ENCODE measurements around the gene MARK3. TPM values are rescaled to one million over a fixed set of nuclear protein-coding genes. Genes with fewer than 3 reads are reported as not detected.

MARK3 gene
- total RNA-seq, 2 experiments from 2014 or later: 68.4 to 69.2 TPM

DNA sequence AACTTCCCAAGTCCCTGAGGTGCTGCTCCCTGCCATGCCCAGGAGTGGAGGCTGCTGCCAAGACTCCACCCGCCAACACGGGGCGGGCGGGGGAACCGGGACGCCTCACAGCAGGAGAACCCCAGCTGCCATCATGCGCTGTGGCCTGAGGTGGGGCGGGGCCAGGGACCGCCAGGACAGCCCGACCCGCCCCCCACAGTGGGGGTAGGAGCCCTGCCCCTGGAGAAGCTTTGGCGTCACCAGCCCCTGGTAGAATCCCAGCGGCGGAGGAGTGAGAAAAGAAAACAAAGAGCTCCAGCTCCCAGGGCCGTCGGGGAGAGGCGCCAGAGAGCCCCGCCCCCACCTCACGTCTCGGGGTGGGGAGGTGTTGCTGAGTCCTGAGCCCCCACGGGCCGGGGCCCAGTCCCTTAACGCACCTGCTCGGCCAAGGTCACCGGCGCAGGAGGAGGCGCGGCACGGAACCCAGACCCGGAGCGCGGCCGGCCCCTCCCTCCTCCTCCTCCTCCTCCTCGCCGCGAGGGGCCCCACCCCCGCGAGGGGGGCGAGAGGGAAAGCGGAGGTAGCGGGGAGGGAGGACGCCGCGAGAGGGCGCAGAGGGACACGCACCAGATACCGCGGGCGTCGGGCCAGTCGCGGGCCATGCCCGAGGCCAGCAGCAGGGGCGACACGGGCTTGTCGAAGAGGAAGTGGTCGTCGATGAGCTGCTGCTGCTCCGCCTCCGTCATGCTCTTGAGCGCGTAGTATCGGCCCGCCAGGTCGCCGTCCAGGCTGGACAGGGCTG is 135.6 kb downstream of the MARK3 start:
- POLR2A ChIA-PET: interaction anchor here (0.6 to 1.9 kb wide), 5 partner anchors 9 to 160 kb away, joined by 3 to 9 read pairs (median 4); no protein-coding TSS in a partner anchor

DNA sequence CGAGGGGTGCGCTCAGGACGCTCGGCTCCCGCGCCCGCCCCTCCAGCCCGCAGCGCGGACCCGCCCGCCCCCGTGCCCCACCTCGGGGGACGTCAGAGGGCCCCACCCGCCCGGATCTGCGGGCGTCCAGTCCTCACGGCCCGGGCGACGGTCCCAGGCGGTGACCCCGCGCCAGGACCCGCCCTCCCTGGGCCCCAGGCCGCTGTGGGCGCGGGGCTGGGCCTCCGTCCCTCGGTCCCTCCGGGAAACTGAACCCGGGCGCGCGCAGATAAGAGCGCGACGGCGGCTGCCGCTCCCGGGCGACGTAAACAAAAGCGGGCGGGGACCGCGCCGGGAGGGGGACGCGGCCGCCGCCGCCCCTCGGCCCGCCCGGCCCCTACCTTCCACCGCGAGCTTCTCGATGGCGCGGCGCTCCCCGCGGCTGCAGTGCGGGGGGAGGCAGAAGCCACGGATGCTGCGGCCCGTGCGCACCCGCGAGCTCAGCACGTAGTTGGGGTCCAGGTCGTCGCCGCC is 136.3 kb downstream of the MARK3 start:
- no peaks in the 10 kb centered on the region for H3K9me3 Mint-ChIP-seq
- H3K36me3 Mint-ChIP-seq (ENCODE audit: low read depth): no peaks in the 10 kb centered on the region
- H3K27ac Mint-ChIP-seq: no peak overlapping the region
- POLR2A ChIA-PET: interaction anchor here (0.6 to 1.9 kb wide), 5 partner anchors 9 to 160 kb away, joined by 3 to 9 read pairs (median 4); no protein-coding TSS in a partner anchor
- H3K4me1 Mint-ChIP-seq (ENCODE audit: low read depth): peaks cover 10% of the 10 kb centered on the region
- CTCF ChIA-PET: interaction anchor here (1.0 to 2.7 kb wide), 4 partner anchors 9 to 32 kb away, joined by 4 to 12 read pairs (median 5); no protein-coding TSS in a partner anchor
- H3K27me3 Mint-ChIP-seq: peaks cover 12% of the 10 kb centered on the region
- ATAC-seq: peak; percentile 1
- intact Hi-C loops (cut with micrococcal nuclease): no loop called here
- peak overlapping the region; percentile 50 for H3K4me3 Mint-ChIP-seq
- DNase-seq: no peak
- TF ChIP-seq, protein P1, sequence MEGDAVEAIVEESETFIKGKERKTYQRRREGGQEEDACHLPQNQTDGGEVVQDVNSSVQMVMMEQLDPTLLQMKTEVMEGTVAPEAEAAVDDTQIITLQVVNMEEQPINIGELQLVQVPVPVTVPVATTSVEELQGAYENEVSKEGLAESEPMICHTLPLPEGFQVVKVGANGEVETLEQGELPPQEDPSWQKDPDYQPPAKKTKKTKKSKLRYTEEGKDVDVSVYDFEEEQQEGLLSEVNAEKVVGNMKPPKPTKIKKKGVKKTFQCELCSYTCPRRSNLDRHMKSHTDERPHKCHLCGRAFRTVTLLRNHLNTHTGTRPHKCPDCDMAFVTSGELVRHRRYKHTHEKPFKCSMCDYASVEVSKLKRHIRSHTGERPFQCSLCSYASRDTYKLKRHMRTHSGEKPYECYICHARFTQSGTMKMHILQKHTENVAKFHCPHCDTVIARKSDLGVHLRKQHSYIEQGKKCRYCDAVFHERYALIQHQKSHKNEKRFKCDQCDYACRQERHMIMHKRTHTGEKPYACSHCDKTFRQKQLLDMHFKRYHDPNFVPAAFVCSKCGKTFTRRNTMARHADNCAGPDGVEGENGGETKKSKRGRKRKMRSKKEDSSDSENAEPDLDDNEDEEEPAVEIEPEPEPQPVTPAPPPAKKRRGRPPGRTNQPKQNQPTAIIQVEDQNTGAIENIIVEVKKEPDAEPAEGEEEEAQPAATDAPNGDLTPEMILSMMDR (IDR thresholded peaks at IDR 0.05): no peak

More for the DNA sequence above, 135.6 kb downstream of the MARK3 start:
- no peak overlapping the region for H3K27ac Mint-ChIP-seq
- H3K27me3 Mint-ChIP-seq: peaks cover 12% of the 10 kb centered on the region
- H3K9me3 Mint-ChIP-seq: no peaks in the 10 kb centered on the region
- H3K4me1 Mint-ChIP-seq (ENCODE audit: low read depth): peaks cover 10% of the 10 kb centered on the region
- CTCF ChIA-PET: interaction anchor here (0.8 to 2.7 kb wide), 5 partner anchors 10 to 32 kb away, joined by 4 to 12 read pairs (median 4); no protein-coding TSS in a partner anchor
- intact Hi-C loops (cut with micrococcal nuclease): no loop called here
- peak overlapping the region; percentile 50 for H3K4me3 Mint-ChIP-seq
- H3K36me3 Mint-ChIP-seq (ENCODE audit: low read depth): no peaks in the 10 kb centered on the region
- peak; percentile 72 for ATAC-seq
- peak; percentile 76 for DNase-seq
- TF ChIP-seq, protein P1 (IDR thresholded peaks at IDR 0.05): peak; percentile 59

- Mint-ChIP-seq H3K27ac (no peak overlapping the region), H3K36me3 (ENCODE audit: low read depth) (no peaks in the 10 kb centered on the region), H3K27me3 (peaks cover 12% of the 10 kb centered on the region), H3K9me3 (no peaks in the 10 kb centered on the region), H3K4me1 (ENCODE audit: low read depth) (peaks cover 11% of the 10 kb centered on the region), H3K4me3 (peak overlapping the region; percentile 37)
- DNase-seq (no peak), ATAC-seq (no peak)
- ChIA-PET CTCF (interaction anchor here (1.9 to 2.7 kb wide), 2 partner anchors 8 to 31 kb away, joined by 6 to 12 read pairs; no protein-coding TSS in a partner anchor), POLR2A (interaction anchor here (1.2 kb wide), 1 partner anchor 71 kb away, joined by 3 read pairs; no protein-coding TSS in a partner anchor)
- intact Hi-C loops (cut with micrococcal nuclease): no loop called here
- TF ChIP-seq, protein P1 (IDR thresholded peaks at IDR 0.05): no peak
These were observed 136.8 kb downstream of the MARK3 start for GRCh38 chr14:103521951-103522563.

GRCh38 chr14:103522649-103523574 is 137.7 kb downstream of the MARK3 start, which contains the start of gene CKB:
Gene CKB, minus strand, starts transcription at chr14:103522830. Its CDS starts 337 bp downstream, at chr14:103522493.
- TF ChIP-seq, protein P1 (IDR thresholded peaks at IDR 0.05): no peak
- peaks cover 17% of the 10 kb centered on the region for H3K4me1 Mint-ChIP-seq (ENCODE audit: low read depth)
- H3K9me3 Mint-ChIP-seq: no peaks in the 10 kb centered on the region
- peaks cover 12% of the 10 kb centered on the region for H3K27me3 Mint-ChIP-seq
- H3K27ac Mint-ChIP-seq: no peak within 1 kb of the TSS
- intact Hi-C loops (cut with micrococcal nuclease): no loop called here
- no peaks in the 10 kb centered on the region for H3K36me3 Mint-ChIP-seq (ENCODE audit: low read depth)
- peak within 1 kb of the TSS; percentile 37 for H3K4me3 Mint-ChIP-seq
- ChIA-PET POLR2A (interaction anchor here (1.1 to 1.5 kb wide), 2 partner anchors 12 to 38 kb away, joined by 3 read pairs; no protein-coding TSS in a partner anchor), CTCF (interaction anchor here (1.2 kb wide), 2 partner anchors 23 to 378 kb away, joined by 3 read pairs; no protein-coding TSS in a partner anchor)
- DNase-seq (peak; percentile 35), ATAC-seq (no peak)
